AG09319 (cell line): Measurements from ENCODE around the gene GDAP1L1.
"Not testable (repeated sequence)": the region's sequence is repeated elsewhere in the genome, so short reads cannot be mapped to it uniquely, and the experiment has no call there.

Source experiments
- DNase-seq: peaks from one replicate; pipeline ENCODE4 v3.0.0-alpha.2; 2010; ENCODE audit warnings: low read depth; ENCODE audit errors: extremely low read depth
- TF ChIP-seq, protein P1 (sequence below): IDR thresholded peaks from 2 replicates; pipeline ENCODE4 v1.5.1; 2011; ENCODE audit warnings: low read depth, mild to moderate bottlenecking, inconsistent platforms, low read length, moderate library complexity

Gene GDAP1L1

DNA sequence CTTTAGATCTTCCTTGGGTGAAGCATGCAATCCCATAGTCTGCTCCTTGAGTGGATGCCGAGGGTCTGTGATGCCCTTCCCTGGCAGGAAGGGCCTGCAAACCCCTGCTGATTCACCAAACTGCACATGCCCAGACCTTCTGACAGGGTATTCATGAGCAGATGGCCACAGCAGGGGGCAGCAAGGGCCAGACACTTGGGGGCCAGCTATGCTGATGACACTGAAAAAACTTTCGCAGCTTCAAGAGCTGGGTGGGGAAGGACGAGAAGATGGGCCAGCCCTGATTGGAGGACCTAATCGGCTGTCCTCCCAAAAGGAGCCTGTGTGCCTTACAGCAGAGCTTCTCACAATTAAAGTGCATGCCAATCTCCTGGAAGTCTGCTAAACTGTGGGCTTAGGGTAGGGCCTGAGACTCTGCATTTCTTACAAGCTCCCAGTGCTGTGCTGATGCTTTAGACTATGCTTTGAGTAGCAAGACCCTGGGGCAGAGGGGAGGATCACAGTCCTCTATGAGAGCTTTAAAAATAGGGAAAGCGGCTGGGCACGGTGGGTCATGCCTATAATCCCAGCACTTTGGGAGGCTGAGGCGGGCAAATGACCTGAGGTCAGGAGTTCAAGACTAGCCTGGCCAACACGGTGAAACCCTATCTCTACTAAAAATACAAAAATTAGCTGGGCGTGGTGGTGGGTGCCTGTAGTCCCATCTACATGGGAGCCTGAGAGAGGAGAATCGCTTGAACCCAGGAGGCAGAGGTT is 15.2 kb upstream of the GDAP1L1 start:
- no peak for DNase-seq
- TF ChIP-seq, protein P1, sequence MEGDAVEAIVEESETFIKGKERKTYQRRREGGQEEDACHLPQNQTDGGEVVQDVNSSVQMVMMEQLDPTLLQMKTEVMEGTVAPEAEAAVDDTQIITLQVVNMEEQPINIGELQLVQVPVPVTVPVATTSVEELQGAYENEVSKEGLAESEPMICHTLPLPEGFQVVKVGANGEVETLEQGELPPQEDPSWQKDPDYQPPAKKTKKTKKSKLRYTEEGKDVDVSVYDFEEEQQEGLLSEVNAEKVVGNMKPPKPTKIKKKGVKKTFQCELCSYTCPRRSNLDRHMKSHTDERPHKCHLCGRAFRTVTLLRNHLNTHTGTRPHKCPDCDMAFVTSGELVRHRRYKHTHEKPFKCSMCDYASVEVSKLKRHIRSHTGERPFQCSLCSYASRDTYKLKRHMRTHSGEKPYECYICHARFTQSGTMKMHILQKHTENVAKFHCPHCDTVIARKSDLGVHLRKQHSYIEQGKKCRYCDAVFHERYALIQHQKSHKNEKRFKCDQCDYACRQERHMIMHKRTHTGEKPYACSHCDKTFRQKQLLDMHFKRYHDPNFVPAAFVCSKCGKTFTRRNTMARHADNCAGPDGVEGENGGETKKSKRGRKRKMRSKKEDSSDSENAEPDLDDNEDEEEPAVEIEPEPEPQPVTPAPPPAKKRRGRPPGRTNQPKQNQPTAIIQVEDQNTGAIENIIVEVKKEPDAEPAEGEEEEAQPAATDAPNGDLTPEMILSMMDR: no peak

DNA sequence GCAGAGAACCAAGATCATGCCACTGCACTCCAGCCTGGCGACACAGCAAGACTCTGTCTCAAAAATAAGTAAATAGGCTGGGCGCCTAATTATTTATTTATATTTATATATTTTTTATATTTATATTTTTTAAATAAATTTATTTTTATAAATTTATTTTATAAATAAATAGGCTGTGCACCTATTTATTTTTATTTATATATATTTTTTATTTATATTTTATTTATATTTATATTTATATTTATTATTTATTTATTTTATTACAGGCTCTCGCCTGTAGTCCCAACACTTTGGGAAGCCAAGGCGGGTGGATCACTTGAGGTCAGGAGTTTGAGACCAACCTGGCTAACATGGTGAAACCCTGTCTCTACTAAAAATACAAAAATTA is 14.6 kb upstream of the GDAP1L1 start:
- not testable (repeated sequence) for DNase-seq

DNA sequence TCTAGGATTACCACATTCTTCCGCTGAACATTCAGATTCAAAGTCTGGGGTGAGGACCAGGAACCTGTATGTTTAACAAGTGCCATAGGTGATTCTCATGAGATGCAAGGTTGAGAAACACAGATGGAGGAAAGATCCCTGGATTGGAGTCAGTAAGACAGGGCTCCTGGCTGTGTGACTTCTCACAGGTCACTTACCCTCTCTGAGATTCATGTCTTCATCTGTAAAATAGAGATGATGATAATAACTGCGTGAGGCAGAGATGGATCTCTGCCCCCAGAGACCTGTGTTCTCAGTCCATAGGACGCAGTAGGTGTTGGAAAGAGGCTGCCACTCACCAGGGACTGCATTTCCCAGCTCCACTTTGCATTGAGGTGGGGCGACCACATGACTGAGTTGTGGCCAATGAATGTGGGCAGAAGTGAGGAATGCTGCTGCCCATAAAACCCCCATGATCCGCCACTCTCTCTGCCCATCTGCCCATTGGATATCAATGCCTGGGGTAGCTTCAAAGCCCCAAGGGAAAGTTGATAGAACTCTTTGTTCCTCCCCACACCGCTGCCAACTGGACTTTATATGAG is 13.6 kb upstream of the GDAP1L1 start:
- DNase-seq: no peak
- TF ChIP-seq, protein P1: no peak

DNA sequence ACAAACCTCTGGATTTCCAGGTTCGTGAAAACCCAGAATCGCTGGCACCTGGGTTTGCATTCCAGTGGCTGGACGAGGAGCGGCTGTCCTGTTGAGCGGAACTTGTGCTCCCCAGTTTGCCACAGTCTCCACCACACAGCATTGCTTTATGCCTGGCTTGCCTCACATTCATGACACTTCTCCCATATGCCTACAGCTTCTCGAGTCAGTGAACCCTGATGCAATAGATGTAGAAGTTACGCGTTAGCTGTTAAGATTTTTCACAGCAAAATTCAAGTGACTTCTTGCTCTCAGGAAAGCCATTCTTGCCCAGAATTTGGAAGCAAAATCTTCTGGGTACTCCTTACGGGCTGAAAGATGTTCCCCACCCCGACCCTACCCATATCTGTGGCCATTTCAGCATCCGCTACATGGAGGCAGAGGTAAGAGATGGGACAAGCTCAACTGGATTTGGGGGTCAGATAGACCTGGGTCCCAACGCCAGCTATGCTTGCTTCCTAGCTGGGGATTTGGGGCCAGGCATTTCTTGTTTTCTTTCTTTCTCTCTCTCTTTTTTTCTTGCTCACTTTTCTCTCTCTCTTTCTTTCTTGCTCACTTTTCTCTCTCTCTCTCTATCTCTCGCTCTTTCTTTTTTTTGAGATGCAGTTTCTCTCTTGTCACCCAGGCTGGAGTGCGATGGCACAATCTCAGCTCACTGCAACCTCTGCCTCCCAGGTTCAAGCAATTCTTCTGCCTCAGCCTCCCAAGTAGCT is 12.4 kb upstream of the GDAP1L1 start:
- DNase-seq: no peak
- TF ChIP-seq, protein P1: no peak

DNA sequence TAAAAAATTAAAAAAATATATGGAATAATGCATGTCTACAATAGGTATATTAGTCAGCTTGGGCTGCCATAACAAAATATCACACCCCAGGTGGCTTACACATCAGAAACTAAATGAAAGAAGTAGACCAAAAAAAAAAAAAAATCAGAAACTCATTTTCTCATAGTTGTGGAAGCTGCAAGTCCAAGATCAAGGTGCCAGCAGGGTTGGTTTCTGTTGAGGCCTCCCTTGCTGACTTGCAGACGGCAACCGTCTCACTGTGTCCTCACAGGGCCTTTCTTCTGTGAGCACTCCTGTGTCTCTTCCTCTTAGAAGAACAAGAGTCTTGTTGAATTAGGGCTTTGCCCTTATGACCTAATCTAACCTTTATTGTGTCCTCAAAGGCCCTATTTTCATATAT is 11.4 kb upstream of the GDAP1L1 start:
- no peak for DNase-seq
- TF ChIP-seq, protein P1: no peak

DNA sequence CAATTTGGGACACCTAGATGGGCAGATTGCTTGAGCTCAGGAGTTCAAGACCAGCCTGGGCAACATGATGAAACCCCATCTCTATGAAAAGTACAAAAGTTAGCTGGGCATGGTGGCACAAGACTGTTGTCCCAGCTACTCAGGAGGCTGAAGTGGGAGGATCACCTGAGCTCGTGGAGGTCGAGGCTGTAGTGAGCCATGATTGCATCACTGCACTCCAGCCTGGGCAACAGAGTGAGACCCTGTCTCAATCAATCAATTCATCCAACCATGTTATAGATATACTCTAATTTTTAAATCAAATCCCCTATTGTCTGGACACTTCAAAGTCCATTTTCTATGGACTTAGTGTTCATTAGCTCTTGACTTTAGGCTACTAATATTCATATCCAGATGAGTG is 10.3 kb upstream of the GDAP1L1 start:
- DNase-seq: not testable (repeated sequence)

DNA sequence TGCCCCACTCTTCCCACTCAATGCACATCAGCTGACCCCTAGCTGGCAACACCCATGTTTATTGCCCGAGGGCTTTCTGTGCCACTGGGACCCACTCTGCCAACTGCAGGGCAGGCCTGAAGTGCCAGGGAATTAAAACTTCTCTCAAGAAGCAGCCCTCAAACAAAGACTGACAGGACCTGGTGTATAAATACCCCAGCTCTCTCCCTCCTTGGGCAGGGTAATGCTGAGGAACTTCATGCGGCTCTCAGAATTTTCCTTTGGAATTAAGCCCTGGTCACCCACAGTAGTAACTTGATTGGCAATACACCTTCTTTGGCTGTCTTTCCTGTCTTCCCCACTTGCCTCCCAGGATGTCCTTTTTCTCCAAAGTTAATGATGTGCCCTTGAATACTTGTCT is 5.3 kb upstream of the GDAP1L1 start:
- TF ChIP-seq, protein P1: no peak
- DNase-seq: no peak

DNA sequence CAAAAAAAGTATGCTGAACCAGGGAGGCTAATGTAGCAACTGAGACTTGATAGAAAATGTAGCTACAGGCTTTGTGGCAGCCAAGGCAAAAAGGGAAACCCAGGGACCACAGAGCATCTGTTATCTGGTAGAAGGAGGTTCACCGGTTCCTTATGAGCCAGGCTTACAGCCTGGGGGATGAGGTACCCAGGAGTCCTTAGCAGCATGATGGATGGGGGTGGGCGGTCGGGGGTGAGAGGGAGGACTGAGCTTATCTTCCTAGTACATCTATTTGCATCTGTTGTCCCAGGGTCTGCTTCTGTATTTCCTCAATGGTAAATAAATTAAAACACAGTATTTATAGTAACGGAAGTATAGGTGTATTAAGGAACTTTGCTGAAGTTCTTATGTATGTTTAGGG is 1.1 kb upstream of the GDAP1L1 start:
- no peak for DNase-seq
- TF ChIP-seq, protein P1: no peak
